ENCODE results near the gene DUSP16.

DNA sequence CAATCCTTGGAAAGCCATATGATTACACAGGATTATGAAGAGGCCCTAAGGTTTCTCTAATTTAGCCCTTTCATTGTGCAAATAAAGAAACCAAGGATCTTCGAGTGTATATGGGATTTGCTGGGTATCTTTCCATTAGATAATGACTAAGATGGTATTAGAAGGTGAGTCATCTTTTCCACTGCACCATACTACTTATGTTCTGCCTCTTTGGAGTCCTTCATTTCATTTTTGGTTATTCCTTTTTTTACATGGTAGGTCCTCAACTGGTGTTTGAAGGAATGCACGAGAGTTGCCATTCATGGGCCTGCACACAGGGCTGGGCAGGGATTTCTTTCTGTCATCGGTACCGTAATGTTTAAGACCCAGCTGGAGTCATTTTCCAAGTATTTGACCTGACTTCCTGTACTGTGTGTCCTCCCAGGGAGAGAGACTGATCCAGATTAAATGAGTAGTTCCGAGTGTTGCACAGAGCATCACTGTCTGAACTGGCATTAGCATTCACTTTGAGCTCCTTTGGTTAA lies 120.1 kb downstream of the DUSP16 start:
- TF ChIP-seq, protein P1, sequence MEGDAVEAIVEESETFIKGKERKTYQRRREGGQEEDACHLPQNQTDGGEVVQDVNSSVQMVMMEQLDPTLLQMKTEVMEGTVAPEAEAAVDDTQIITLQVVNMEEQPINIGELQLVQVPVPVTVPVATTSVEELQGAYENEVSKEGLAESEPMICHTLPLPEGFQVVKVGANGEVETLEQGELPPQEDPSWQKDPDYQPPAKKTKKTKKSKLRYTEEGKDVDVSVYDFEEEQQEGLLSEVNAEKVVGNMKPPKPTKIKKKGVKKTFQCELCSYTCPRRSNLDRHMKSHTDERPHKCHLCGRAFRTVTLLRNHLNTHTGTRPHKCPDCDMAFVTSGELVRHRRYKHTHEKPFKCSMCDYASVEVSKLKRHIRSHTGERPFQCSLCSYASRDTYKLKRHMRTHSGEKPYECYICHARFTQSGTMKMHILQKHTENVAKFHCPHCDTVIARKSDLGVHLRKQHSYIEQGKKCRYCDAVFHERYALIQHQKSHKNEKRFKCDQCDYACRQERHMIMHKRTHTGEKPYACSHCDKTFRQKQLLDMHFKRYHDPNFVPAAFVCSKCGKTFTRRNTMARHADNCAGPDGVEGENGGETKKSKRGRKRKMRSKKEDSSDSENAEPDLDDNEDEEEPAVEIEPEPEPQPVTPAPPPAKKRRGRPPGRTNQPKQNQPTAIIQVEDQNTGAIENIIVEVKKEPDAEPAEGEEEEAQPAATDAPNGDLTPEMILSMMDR (IDR thresholded peaks at IDR 0.05; ENCODE audit: borderline replicate concordance, extremely low read depth, low read length, poor library complexity, severe bottlenecking), result no peak
- TF ChIP-seq EZH2 (IDR thresholded peaks at IDR 0.05; ENCODE audit: borderline replicate concordance, low read depth, low read length, severe bottlenecking), result no peak
